ENCODE data around the gene KANK2.

KANK2 gene

DNA sequence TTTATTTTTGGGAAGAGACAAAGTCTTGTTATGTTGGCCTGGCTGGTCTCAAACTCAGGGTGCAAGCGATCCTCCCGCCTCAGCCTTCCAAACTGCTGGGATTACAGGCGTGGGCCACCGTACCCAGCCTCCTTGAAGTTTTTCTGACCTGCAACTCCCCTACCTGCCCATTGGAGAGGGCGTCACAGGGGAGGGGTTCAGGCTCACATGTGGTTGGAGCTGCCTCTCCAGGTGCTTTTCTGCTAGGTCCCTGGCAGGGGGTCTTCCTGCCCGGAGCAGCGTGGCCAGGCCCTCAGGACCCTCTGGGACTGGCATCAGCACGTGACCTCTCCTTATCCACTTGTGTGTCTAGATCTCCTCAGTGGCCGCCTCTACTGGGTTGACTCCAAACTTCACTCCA is 80.8 kb downstream of the KANK2 start:
- Histone ChIP-seq H3K4me1 (ENCODE audit: insufficient read depth, low read length) (no peaks in the 10 kb centered on the region), H3K27ac (ENCODE audit: low read length) (no peak overlapping the region; the same call in 1 of the 2 replicates), H3K4me3 (ENCODE audit: low read depth in 1 of 2, low read length in 2 of 2) (no peak overlapping the region), H3K36me3 (ENCODE audit: insufficient read depth, low read length) (peaks cover 97% of the 10 kb centered on the region), H3K79me2 (ENCODE audit: insufficient read depth, low read length) (peaks cover 26% of the 10 kb centered on the region; the same call in 1 of the 2 replicates), H2AFZ (ENCODE audit: low read depth, low read length) (no peak overlapping the region), H4K20me1 (ENCODE audit: insufficient read depth, low read length) (peaks cover 31% of the 10 kb centered on the region), H3K9me3 (ENCODE audit: insufficient read depth, low read length, severe bottlenecking) (no peaks in the 10 kb centered on the region), H3K27me3 (ENCODE audit: insufficient read depth, low read length, poor library complexity) (no peaks in the 10 kb centered on the region), H3K9ac (ENCODE audit: low read depth, low read length) (no peak overlapping the region), H3K4me2 (ENCODE audit: insufficient read depth, low read length) (no peak overlapping the region)
- no peak for DNase-seq
- no peak for TF ChIP-seq EZH2 (IDR thresholded peaks at IDR 0.05; ENCODE audit: borderline replicate concordance, low read depth, low read length, severe bottlenecking)
- TF ChIP-seq, protein P1, sequence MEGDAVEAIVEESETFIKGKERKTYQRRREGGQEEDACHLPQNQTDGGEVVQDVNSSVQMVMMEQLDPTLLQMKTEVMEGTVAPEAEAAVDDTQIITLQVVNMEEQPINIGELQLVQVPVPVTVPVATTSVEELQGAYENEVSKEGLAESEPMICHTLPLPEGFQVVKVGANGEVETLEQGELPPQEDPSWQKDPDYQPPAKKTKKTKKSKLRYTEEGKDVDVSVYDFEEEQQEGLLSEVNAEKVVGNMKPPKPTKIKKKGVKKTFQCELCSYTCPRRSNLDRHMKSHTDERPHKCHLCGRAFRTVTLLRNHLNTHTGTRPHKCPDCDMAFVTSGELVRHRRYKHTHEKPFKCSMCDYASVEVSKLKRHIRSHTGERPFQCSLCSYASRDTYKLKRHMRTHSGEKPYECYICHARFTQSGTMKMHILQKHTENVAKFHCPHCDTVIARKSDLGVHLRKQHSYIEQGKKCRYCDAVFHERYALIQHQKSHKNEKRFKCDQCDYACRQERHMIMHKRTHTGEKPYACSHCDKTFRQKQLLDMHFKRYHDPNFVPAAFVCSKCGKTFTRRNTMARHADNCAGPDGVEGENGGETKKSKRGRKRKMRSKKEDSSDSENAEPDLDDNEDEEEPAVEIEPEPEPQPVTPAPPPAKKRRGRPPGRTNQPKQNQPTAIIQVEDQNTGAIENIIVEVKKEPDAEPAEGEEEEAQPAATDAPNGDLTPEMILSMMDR (IDR thresholded peaks at IDR 0.05; ENCODE audit: borderline replicate concordance, extremely low read depth, low read length, poor library complexity, severe bottlenecking) = no peak
- no peak for ATAC-seq (ENCODE audit: insufficient read depth, low read depth)

DNA sequence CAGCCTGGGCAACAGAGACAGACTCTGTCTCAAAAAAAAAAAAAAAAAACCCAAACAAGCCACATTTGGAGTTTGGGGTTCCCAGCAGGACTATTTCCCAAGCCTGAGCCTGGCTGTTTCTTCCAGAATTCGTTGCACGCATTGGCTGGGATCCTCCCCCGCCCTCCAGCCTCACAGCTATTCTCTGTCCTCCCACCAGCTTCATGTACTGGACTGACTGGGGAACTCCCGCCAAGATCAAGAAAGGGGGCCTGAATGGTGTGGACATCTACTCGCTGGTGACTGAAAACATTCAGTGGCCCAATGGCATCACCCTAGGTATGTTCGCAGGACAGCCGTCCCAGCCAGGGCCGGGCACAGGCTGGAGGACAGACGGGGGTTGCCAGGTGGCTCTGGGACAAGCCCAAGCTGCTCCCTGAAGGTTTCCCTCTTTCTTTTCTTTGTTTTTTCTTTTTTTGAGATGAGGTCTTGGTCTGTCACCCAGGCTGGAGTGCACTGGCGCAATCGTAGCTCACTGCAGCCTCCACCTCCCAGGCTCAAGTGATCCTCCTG is 81.4 kb downstream of the KANK2 start:
- TF ChIP-seq EZH2 (IDR thresholded peaks at IDR 0.05; ENCODE audit: borderline replicate concordance, low read depth, low read length, severe bottlenecking) = no peak
- TF ChIP-seq, protein P1 (IDR thresholded peaks at IDR 0.05; ENCODE audit: borderline replicate concordance, extremely low read depth, low read length, poor library complexity, severe bottlenecking) = no peak
- H3K27me3 ChIP-seq (ENCODE audit: insufficient read depth, low read length, poor library complexity) = no peaks in the 10 kb centered on the region
- no peak overlapping the region for H3K27ac ChIP-seq (ENCODE audit: low read length)
- no peak overlapping the region for H3K4me2 ChIP-seq (ENCODE audit: insufficient read depth, low read length)
- H3K4me1 ChIP-seq (ENCODE audit: insufficient read depth, low read length) = no peaks in the 10 kb centered on the region
- DNase-seq = no peak
- no peak for ATAC-seq (ENCODE audit: insufficient read depth, low read depth)
- H3K9me3 ChIP-seq (ENCODE audit: insufficient read depth, low read length, severe bottlenecking) = no peaks in the 10 kb centered on the region
- H3K36me3 ChIP-seq (ENCODE audit: insufficient read depth, low read length) = peaks cover 97% of the 10 kb centered on the region
- no peak overlapping the region for H2AFZ ChIP-seq (ENCODE audit: low read depth, low read length)
- peaks cover 24% of the 10 kb centered on the region; the same call in 1 of the 2 replicates for H3K79me2 ChIP-seq (ENCODE audit: insufficient read depth, low read length)
- no peak overlapping the region for H3K4me3 ChIP-seq (ENCODE audit: low read depth in 1 of 2, low read length in 2 of 2)
- no peak overlapping the region for H3K9ac ChIP-seq (ENCODE audit: low read depth, low read length)
- peaks cover 35% of the 10 kb centered on the region for H4K20me1 ChIP-seq (ENCODE audit: insufficient read depth, low read length)

DNA sequence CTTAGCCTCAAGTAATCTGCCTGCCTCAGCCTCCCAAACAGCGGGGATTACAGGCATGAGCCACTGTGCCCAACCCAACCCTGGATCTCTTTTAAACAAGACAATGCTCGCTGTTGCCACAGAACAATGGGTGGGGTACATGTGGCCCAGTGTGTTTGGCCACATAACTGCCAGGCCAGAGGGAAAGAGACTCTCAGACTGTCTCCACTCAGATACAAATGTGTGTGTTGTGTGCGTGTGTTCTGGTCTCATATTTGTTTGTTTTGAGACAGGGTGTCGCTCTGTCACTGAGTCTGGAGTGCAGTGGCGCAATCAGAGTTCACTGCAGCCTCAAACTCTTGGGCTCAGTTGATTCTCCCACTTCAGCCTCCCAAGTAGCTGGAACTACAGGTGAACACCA is 82.3 kb downstream of the KANK2 start:
- DNase-seq = no peak
- Histone ChIP-seq H4K20me1 (ENCODE audit: insufficient read depth, low read length) (peaks cover 42% of the 10 kb centered on the region), H3K9me3 (ENCODE audit: insufficient read depth, low read length, severe bottlenecking) (no peaks in the 10 kb centered on the region)

More for the DNA sequence above, 82.3 kb downstream of the KANK2 start:
- ATAC-seq (ENCODE audit: insufficient read depth, low read depth) = no peak
- no peak overlapping the region for H3K4me3 ChIP-seq (ENCODE audit: low read depth in 1 of 2, low read length in 2 of 2)
- peaks cover 97% of the 10 kb centered on the region for H3K36me3 ChIP-seq (ENCODE audit: insufficient read depth, low read length)
- H3K79me2 ChIP-seq (ENCODE audit: insufficient read depth, low read length) = peaks cover 21% of the 10 kb centered on the region; the same call in 1 of the 2 replicates
- no peak overlapping the region for H2AFZ ChIP-seq (ENCODE audit: low read depth, low read length)
- no peak for TF ChIP-seq EZH2 (IDR thresholded peaks at IDR 0.05; ENCODE audit: borderline replicate concordance, low read depth, low read length, severe bottlenecking)
- TF ChIP-seq, protein P1 (IDR thresholded peaks at IDR 0.05; ENCODE audit: borderline replicate concordance, extremely low read depth, low read length, poor library complexity, severe bottlenecking) = no peak
- no peak overlapping the region for H3K9ac ChIP-seq (ENCODE audit: low read depth, low read length)
- H3K4me1 ChIP-seq (ENCODE audit: insufficient read depth, low read length) = no peaks in the 10 kb centered on the region
- no peak overlapping the region for H3K27ac ChIP-seq (ENCODE audit: low read length)
- no peak overlapping the region for H3K4me2 ChIP-seq (ENCODE audit: insufficient read depth, low read length)
- no peaks in the 10 kb centered on the region for H3K27me3 ChIP-seq (ENCODE audit: insufficient read depth, low read length, poor library complexity)
